SH-SY5Y (cell line): Measurements from ENCODE around the gene URI1.

Source experiments
- GATA2 ChIP-seq: IDR thresholded peaks from 2 replicates; pipeline ENCODE4 v1.6.1; 2011; ENCODE audit warnings: mild to moderate bottlenecking, low read depth, low read length
- GATA3 ChIP-seq: IDR thresholded peaks from 2 replicates; pipeline ENCODE4 v1.6.1; 2011; ENCODE audit warnings: low read depth, mild to moderate bottlenecking, low read length, moderate library complexity

DNA sequence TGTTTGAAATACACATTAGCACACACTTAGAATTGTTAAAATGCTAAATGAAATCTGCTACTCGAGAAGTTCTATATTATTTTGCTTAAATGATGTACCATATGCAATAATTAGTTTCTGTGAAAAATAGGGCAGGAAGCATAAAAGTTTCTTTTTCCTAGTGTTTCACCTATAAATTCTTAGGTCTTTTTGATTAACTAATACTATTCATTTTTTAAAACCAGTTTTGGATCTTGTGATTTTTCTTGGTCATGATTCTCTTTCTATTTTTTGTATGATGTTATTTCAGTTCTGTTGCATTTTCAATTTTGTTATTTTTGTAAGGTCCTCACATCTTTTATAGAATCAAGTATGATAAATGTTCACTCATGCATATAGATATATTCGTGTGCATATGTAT is 66.1 kb downstream of the URI1 start:
- TF ChIP-seq GATA3 (no peak), GATA2 (no peak)
